GM12874 (cell line): ENCODE data around the gene ZNF528.

Experiments
- CTCF ChIP-seq: IDR thresholded peaks from 2 replicates; pipeline ENCODE4 v1.5.1; 2011; ENCODE audit warnings: low read depth, mild to moderate bottlenecking, control low read depth, low read length, moderate library complexity; ENCODE audit not compliant: insufficient read depth

The ZNF528 gene

DNA sequence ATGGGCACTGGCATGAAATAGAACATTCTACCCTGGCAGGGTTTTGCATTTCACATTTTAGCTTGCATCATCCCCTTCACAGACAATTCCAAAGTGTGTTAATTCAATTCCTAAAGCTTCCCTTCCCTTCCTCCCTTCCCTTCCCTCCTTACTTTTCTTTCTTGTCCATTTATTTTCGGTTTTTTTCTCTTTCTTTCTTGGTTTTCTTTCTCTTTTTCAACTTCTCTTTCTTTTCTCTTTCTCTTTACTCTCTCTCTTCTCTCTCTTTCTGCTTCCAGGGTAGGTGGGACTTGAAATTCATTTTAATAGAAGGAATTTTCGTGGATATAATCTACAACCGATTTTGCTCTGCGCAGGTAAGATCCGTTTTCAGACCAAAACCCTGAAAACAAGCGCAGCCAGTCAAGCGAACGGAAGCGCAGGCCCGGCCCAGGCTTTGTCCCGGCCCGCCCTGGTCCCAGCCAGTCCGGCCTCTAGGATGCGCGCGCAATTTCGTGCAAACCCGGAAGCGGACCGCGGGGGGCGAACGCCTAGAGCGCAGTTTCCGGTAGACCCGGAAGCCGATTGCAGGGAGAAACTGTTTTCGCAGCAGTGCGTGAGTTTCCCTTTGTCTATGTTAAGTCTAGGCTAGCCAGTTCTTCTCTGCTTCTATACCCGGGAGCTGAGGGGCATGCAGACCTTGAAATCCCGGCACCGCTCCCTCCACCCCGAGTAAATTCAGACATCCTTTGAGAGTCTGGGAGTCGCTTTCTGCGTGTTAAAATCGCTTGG, at the start of gene ZNF528:
TSS of gene ZNF528 (plus strand) at position 540 of the 771 bp plus-strand sequence. CDS start 4,165 bp downstream, outside the sequence.
- no peak for TF ChIP-seq CTCF

- 0 out of 2 replicates have a peak, but pooled peaks have one; percentile 14 for TF ChIP-seq CTCF
These were observed 46.1 kb upstream of the ZNF528 start for GRCh38 chr19:52351512-52351911.

DNA sequence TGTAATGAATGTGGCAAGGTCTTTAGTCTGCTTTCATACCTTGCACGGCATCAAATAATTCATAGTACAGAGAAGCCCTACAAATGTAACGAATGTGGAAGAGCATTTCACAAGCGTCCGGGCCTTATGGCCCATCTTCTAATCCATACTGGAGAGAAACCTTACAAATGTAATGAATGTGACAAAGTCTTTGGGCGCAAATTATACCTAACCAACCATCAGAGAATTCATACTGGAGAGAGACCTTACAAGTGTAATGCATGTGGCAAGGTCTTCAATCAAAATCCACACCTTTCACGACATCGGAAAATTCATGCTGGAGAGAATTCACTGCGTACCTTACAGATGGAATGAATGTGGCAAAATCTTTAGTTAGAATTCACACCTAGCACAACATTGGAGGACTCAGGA, 31.2 kb upstream of the ZNF528 start:
- TF ChIP-seq CTCF = no peak

GRCh38 chr19:52369559-52370340, 27.9 kb upstream of the ZNF528 start, which contains the start of gene ZNF880:
TSS of gene ZNF880 (plus strand) at chr19:52369923. CDS start at chr19:52369966, 43 bp downstream.
- no peak for TF ChIP-seq CTCF

- TF ChIP-seq CTCF = no peak
These were observed 27.3 kb upstream of the ZNF528 start for GRCh38 chr19:52370341-52370710.

DNA sequence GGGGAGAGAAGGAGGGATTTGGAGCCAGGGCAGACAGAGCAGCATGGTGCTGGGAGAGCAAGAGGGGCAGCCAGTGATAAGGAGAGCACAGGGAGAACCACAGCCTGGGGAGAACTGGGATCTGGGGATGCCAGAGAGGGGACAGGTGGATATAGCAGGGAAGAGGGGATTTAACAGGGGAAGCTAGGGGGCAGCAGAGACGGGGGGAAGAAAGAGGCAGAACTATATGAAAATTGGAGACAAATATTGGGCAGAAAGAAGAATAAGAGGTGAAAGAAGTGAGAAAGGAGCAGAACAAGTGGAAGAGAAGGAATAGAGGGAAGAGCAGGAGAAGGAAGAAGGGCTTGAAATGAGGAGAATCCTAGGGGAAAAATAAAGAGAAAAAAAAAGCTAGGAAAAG, 6.5 kb upstream of the ZNF528 start:
- no peak for TF ChIP-seq CTCF

- 0 out of 2 replicates have a peak, but pooled peaks have one; percentile 2 for TF ChIP-seq CTCF
These were observed 412 bp downstream of the ZNF528 start for GRCh38 chr19:52398081-52398441.
